Smooth muscle cell (in vitro differentiated cells): ENCODE results near the gene HES7. TPM values are rescaled to one million over a fixed set of nuclear protein-coding genes. Genes with fewer than 3 reads are reported as not detected.

Experiments used
- DNase-seq: peaks from one replicate; lab custom pipeline; 2025; ENCODE audit not compliant: unreplicated experiment; lab: John Stamatoyannopoulos, UW
- H2AFZ ChIP-seq: fragments of 200-600 bp; sonication (generic); 2 replicates; pipeline ENCODE4 v1.6.0; 2016; ENCODE audit warnings: antibody characterized with exemption, low read depth, mild to moderate bottlenecking
- H3F3A ChIP-seq: fragments of 200-600 bp; sonication (generic); 2 replicates; pipeline ENCODE4 v1.6.0; 2017; ENCODE audit warnings: antibody characterized with exemption, low read depth
- H3K27ac ChIP-seq: fragments of 200-600 bp; sonication (generic); 2 replicates; pipeline ENCODE4 v1.5.1; 2016; ENCODE audit warnings: low read depth, mild to moderate bottlenecking
- H3K27me3 ChIP-seq: fragments of 200-600 bp; sonication (generic); 2 replicates; pipeline ENCODE4 v1.6.1; 2016; ENCODE audit warnings: low read depth, mild to moderate bottlenecking
- H3K36me3 ChIP-seq: fragments of 200-600 bp; sonication (generic); 2 replicates; pipeline ENCODE4 v1.5.1; 2016; ENCODE audit warnings: low read depth
- H3K4me1 ChIP-seq: fragments of 200-600 bp; sonication (generic); 2 replicates; pipeline ENCODE4 v1.5.1; 2016; ENCODE audit warnings: low read depth
- H3K4me2 ChIP-seq: fragments of 200-600 bp; sonication (generic); 2 replicates; pipeline ENCODE4 v1.6.0; 2016; ENCODE audit warnings: mild to moderate bottlenecking
- H3K4me3 ChIP-seq: fragments of 200-600 bp; sonication (generic); 2 replicates; pipeline ENCODE4 v1.5.1; 2016; ENCODE audit warnings: mild to moderate bottlenecking
- H3K79me2 ChIP-seq: fragments of 200-600 bp; sonication (generic); 2 replicates; pipeline ENCODE4 v1.6.0; 2016; ENCODE audit warnings: low read depth, mild to moderate bottlenecking
- H3K9ac ChIP-seq: fragments of 200-600 bp; sonication (generic); 2 replicates; pipeline ENCODE4 v1.6.0; 2016; ENCODE audit warnings: low read depth
- H3K9me3 ChIP-seq: fragments of 200-600 bp; sonication (generic); replicated peaks from 2 replicates; pipeline ENCODE4 v1.5.1; 2016; ENCODE audit warnings: low read depth
- H4K20me1 ChIP-seq: fragments of 200-600 bp; sonication (generic); 2 replicates; pipeline ENCODE4 v1.6.0; 2016; ENCODE audit warnings: low read depth
- CTCF ChIP-seq: fragments of 200-600 bp; sonication (generic); IDR thresholded peaks from 2 replicates; pipeline ENCODE4 v1.5.1; 2017; ENCODE audit warnings: borderline replicate concordance, mild to moderate bottlenecking, antibody characterized with exemption; ENCODE audit not compliant: insufficient read depth, poor library complexity, severe bottlenecking
- WGBS: methylation state at CpG from one replicate; pipeline ENCODE4 v1.1.7; 2016; ENCODE audit warnings: low lambda C conversion rate; 5-methylcytosine and 5-hydroxymethylcytosine counted together
- polyA plus RNA-seq: library from polyadenylated mRNA; unstranded; fragments of >200 nt; fragmentation: Nextera tagmentation; extraction: Ambion mirVana; gene quantifications from 2 replicates; pipeline ENCODE4 v1.2.1, GENCODE V29; 2016
- total RNA-seq: library from RNA; depleted of rRNA; stranded (reverse); fragments of >200 nt; gene quantifications from 2 replicates; pipeline ENCODE4 v1.2.3, GENCODE V29; 2014

HES7 gene
- total and polyA plus RNA-seq, 2 experiments from 2014 or later, result not detected

- Histone ChIP-seq H2AFZ (no peak overlapping the region), H3K36me3 (no peaks in the 10 kb centered on the region), H3K9ac (no peak overlapping the region), H3K4me1 (no peaks in the 10 kb centered on the region), H3K4me3 (no peak overlapping the region), H3K27ac (no peak overlapping the region), H3K4me2 (no peak overlapping the region), H3K9me3 (no peaks in the 10 kb centered on the region), H3K27me3 (peaks cover 3% of the 10 kb centered on the region), H3K79me2 (no peaks in the 10 kb centered on the region), H4K20me1 (no peaks in the 10 kb centered on the region), H3F3A (no peaks in the 10 kb centered on the region)
- TF ChIP-seq CTCF, result no peak
- 92% methylated on average over 8 of the region's 8 CpGs for WGBS
- no peak for DNase-seq
These were observed 27.4 kb downstream of the HES7 start for GRCh38 chr17:8096541-8096940.

GRCh38 chr17:8095361-8095760 lies 28.5 kb downstream of the HES7 start:
- H3K4me1 ChIP-seq, result no peaks in the 10 kb centered on the region
- WGBS, result 77% methylated on average over 6 of the region's 6 CpGs
- no peak for DNase-seq
- no peaks in the 10 kb centered on the region for H3K79me2 ChIP-seq
- no peak overlapping the region for H3K27ac ChIP-seq
- peaks cover 13% of the 10 kb centered on the region for H3K27me3 ChIP-seq
- no peaks in the 10 kb centered on the region for H3K36me3 ChIP-seq
- no peak overlapping the region for H2AFZ ChIP-seq
- H3K9ac ChIP-seq, result no peak overlapping the region
- no peak overlapping the region for H3K4me2 ChIP-seq
- no peaks in the 10 kb centered on the region for H3K9me3 ChIP-seq
- H3K4me3 ChIP-seq, result no peak overlapping the region
- no peaks in the 10 kb centered on the region for H4K20me1 ChIP-seq
- TF ChIP-seq CTCF, result no peak
- H3F3A ChIP-seq, result no peaks in the 10 kb centered on the region

GRCh38 chr17:8091033-8091687 lies 32.7 kb downstream of the HES7 start:
- Histone ChIP-seq H3F3A (no peaks in the 10 kb centered on the region), H2AFZ (no peak overlapping the region), H3K36me3 (no peaks in the 10 kb centered on the region), H3K4me1 (no peaks in the 10 kb centered on the region), H3K4me2 (no peak overlapping the region), H3K79me2 (no peaks in the 10 kb centered on the region), H3K4me3 (no peak overlapping the region), H3K9me3 (no peaks in the 10 kb centered on the region), H3K27me3 (peaks cover 30% of the 10 kb centered on the region), H4K20me1 (no peaks in the 10 kb centered on the region), H3K27ac (no peak overlapping the region), H3K9ac (no peak overlapping the region)
- 72% methylated on average over 8 of the region's 9 CpGs for WGBS
- DNase-seq, result no peak
- no peak for TF ChIP-seq CTCF

GRCh38 chr17:8089728-8090127 lies 34.2 kb downstream of the HES7 start:
- no peak for TF ChIP-seq CTCF
- Histone ChIP-seq H3K4me1 (no peaks in the 10 kb centered on the region), H3F3A (no peaks in the 10 kb centered on the region), H3K79me2 (no peaks in the 10 kb centered on the region), H2AFZ (no peak overlapping the region), H4K20me1 (no peaks in the 10 kb centered on the region), H3K27me3 (peaks cover 34% of the 10 kb centered on the region), H3K27ac (no peak overlapping the region), H3K4me2 (no peak overlapping the region), H3K36me3 (no peaks in the 10 kb centered on the region), H3K4me3 (no peak overlapping the region), H3K9me3 (no peaks in the 10 kb centered on the region), H3K9ac (no peak overlapping the region)
- 85% methylated on average over 6 of the region's 6 CpGs for WGBS
- DNase-seq, result no peak
